HepG2 (cell line): Measurements from ENCODE around the gene RPL23. TPM values are rescaled to one million over a fixed set of nuclear protein-coding genes. Genes with fewer than 3 reads are reported as not detected.

Experiments
- MIER3 ChIP-seq: IDR thresholded peaks from 2 replicates; pipeline ENCODE4 v1.6.1; 2016; ENCODE audit warnings: missing compliant biosample characterization, borderline replicate concordance
- TBL1XR1 ChIP-seq: fragments of 150-350 bp; IDR thresholded peaks from 2 replicates; pipeline ENCODE4 v1.6.1; 2014; ENCODE audit warnings: borderline replicate concordance, low read length; ENCODE audit not compliant: partially characterized antibody
- ZNF350 ChIP-seq: sonication (generic); formaldehyde crosslinking; IDR thresholded peaks from 2 replicates; pipeline ENCODE4 v1.4.0; 2020; ENCODE audit warnings: mild to moderate bottlenecking, low read depth, missing genetic modification reagents, borderline replicate concordance
- polyA plus RNA-seq, 8 experiments: library from polyadenylated mRNA; depleted of rRNA in 3 of 8; stranded (reverse) in 7 of 8; unstranded in 1 of 8; fragments of >200 nt; fragmentation: Illumina TruSeq in 4 of 8; extraction: Trizol in 4 of 8; gene quantifications; 2 replicates each; pipeline versions ENCODE4 v1.2.1 to v1.2.3, GENCODE V29; 2011 to 2016; ENCODE audit warnings: low read depth in 4 of 8, missing spikeins in 1 of 8, mixed read lengths in 1 of 8; ENCODE audit not compliant: insufficient read depth in 1 of 8
- total RNA-seq, 5 experiments: library from RNA; depleted of rRNA; stranded (reverse); fragments of >200 nt; fragmentation: Illumina TruSeq; extraction: Trizol; gene quantifications; 2 replicates each; pipeline ENCODE4 v1.2.3, GENCODE V29; 2016; ENCODE audit warnings: low read depth in 1 of 5
- TF ChIP-seq, protein P1 (sequence below): sonication (generic); formaldehyde crosslinking; IDR thresholded peaks from 2 replicates; pipeline ENCODE4 v1.5.0; 2020; ENCODE audit warnings: mild to moderate bottlenecking, missing genetic modification reagents
- TF ChIP-seq, protein P2 (sequence below): IDR thresholded peaks from 2 replicates; pipeline ENCODE4 v1.4.0; 2020; ENCODE audit warnings: mild to moderate bottlenecking, missing genetic modification reagents
- TF ChIP-seq, protein P3 (sequence below): sonication (generic); formaldehyde crosslinking; IDR thresholded peaks from 2 replicates; pipeline ENCODE4 v1.5.1; 2020; ENCODE audit warnings: mild to moderate bottlenecking, missing genetic modification reagents
- TF ChIP-seq, protein P4 (sequence below), 2 experiments: sonication (generic) in 1 of 2; formaldehyde crosslinking in 1 of 2; IDR thresholded peaks; 2 replicates each; pipeline versions ENCODE4 v1.4.0 to v1.6.1; 2016 to 2020; ENCODE audit warnings: borderline replicate concordance in 1 of 2, low read depth in 1 of 2, mild to moderate bottlenecking in 1 of 2, missing genetic modification reagents in 1 of 2

RPL23 gene
- total and polyA plus RNA-seq, 2 of the 13 experiments (the other 11 are each of a cell fraction or from before 2014, with no cell fraction given): 2,790 to 4,860 TPM

DNA sequence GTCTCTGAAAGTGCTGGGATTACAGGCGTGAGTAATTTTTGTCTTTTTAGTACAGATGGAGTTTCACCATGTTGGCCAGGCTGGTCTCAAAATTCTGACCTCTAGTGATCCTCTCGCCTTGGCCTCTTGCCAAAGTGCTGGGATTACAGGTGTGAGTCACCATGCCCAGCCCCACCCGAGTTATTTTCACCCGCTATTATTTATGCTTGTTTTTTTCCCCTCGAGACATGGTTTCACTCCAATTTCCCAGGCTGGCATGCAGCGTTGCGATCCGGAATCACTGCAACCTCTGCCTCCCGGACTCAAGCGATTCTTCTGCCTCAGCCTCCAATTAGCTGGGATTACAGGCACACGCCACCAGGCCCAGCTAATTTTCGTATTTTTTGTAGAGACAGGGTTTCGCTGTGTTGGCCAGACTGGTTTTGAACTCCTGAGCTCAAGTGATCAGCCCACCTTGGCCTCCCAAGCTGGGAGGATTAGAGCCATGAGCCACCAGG is 9.2 kb downstream of the RPL23 start (continued):
- TF ChIP-seq, protein P1, sequence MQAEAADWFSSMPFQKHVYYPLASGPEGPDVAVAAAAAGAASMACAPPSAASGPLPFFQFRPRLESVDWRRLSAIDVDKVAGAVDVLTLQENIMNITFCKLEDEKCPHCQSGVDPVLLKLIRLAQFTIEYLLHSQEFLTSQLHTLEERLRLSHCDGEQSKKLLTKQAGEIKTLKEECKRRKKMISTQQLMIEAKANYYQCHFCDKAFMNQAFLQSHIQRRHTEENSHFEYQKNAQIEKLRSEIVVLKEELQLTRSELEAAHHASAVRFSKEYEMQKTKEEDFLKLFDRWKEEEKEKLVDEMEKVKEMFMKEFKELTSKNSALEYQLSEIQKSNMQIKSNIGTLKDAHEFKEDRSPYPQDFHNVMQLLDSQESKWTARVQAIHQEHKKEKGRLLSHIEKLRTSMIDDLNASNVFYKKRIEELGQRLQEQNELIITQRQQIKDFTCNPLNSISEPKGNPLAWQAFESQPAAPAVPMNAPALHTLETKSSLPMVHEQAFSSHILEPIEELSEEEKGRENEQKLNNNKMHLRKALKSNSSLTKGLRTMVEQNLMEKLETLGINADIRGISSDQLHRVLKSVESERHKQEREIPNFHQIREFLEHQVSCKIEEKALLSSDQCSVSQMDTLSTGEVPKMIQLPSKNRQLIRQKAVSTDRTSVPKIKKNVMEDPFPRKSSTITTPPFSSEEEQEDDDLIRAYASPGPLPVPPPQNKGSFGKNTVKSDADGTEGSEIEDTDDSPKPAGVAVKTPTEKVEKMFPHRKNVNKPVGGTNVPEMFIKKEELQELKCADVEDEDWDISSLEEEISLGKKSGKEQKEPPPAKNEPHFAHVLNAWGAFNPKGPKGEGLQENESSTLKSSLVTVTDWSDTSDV (CRISPR knock-in tag): no peak
- TF ChIP-seq, protein P2, sequence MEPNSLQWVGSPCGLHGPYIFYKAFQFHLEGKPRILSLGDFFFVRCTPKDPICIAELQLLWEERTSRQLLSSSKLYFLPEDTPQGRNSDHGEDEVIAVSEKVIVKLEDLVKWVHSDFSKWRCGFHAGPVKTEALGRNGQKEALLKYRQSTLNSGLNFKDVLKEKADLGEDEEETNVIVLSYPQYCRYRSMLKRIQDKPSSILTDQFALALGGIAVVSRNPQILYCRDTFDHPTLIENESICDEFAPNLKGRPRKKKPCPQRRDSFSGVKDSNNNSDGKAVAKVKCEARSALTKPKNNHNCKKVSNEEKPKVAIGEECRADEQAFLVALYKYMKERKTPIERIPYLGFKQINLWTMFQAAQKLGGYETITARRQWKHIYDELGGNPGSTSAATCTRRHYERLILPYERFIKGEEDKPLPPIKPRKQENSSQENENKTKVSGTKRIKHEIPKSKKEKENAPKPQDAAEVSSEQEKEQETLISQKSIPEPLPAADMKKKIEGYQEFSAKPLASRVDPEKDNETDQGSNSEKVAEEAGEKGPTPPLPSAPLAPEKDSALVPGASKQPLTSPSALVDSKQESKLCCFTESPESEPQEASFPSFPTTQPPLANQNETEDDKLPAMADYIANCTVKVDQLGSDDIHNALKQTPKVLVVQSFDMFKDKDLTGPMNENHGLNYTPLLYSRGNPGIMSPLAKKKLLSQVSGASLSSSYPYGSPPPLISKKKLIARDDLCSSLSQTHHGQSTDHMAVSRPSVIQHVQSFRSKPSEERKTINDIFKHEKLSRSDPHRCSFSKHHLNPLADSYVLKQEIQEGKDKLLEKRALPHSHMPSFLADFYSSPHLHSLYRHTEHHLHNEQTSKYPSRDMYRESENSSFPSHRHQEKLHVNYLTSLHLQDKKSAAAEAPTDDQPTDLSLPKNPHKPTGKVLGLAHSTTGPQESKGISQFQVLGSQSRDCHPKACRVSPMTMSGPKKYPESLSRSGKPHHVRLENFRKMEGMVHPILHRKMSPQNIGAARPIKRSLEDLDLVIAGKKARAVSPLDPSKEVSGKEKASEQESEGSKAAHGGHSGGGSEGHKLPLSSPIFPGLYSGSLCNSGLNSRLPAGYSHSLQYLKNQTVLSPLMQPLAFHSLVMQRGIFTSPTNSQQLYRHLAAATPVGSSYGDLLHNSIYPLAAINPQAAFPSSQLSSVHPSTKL: peak; percentile 33; the same call in 1 of the 2 replicates
- TF ChIP-seq MIER3 (no peak), TBL1XR1 (no peak), ZNF350 (CRISPR knock-in tag) (no peak)
- TF ChIP-seq, protein P3, sequence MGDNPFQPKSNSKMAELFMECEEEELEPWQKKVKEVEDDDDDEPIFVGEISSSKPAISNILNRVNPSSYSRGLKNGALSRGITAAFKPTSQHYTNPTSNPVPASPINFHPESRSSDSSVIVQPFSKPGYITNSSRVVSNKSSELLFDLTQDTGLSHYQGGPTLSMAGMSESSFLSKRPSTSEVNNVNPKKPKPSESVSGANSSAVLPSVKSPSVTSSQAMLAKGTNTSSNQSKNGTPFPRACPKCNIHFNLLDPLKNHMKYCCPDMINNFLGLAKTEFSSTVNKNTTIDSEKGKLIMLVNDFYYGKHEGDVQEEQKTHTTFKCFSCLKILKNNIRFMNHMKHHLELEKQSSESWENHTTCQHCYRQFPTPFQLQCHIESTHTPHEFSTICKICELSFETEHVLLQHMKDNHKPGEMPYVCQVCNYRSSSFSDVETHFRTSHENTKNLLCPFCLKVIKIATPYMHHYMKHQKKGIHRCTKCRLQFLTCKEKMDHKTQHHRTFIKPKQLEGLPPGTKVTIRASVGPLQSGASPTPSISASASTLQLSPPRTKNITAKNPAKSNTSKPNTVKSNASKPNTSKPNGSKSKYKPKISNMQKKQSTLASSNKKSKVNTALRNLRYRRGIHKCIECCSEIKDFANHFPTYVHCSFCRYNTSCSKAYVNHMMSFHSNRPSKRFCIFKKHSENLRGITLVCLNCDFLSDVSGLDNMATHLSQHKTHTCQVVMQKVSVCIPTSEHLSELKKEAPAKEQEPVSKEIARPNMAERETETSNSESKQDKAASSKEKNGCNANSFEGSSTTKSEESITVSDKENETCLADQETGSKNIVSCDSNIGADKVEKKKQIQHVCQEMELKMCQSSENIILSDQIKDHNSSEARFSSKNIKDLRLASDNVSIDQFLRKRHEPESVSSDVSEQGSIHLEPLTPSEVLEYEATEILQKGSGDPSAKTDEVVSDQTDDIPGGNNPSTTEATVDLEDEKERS: peak; percentile 79
- TF ChIP-seq, protein P4, sequence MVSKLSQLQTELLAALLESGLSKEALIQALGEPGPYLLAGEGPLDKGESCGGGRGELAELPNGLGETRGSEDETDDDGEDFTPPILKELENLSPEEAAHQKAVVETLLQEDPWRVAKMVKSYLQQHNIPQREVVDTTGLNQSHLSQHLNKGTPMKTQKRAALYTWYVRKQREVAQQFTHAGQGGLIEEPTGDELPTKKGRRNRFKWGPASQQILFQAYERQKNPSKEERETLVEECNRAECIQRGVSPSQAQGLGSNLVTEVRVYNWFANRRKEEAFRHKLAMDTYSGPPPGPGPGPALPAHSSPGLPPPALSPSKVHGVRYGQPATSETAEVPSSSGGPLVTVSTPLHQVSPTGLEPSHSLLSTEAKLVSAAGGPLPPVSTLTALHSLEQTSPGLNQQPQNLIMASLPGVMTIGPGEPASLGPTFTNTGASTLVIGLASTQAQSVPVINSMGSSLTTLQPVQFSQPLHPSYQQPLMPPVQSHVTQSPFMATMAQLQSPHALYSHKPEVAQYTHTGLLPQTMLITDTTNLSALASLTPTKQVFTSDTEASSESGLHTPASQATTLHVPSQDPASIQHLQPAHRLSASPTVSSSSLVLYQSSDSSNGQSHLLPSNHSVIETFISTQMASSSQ (IDR thresholded peaks at IDR 0.05; ENCODE audit: low read depth): no peak
- TF ChIP-seq, protein P4 (CRISPR knock-in tag; IDR thresholded peaks at IDR 0.05; ENCODE audit: borderline replicate concordance): no peak
